ENCODE data around the gene DNAJC1.

- TF ChIP-seq ZBTB17 (tag by site-specific recombination; IDR thresholded peaks at IDR 0.05) (no peak), CTCF (tag by site-specific recombination; IDR thresholded peaks at IDR 0.05) (no peak), ZNF423 (tag by site-specific recombination; IDR thresholded peaks at IDR 0.05) (no peak), ZNF350 (tag by site-specific recombination; IDR thresholded peaks at IDR 0.05) (no peak), ZNF830 (tag by site-specific recombination; IDR thresholded peaks at IDR 0.05; ENCODE audit: low read depth) (no peak), ZBTB7A (tag by site-specific recombination; IDR thresholded peaks at IDR 0.05; ENCODE audit: low read depth) (no peak), ZNF274 (IDR thresholded peaks at IDR 0.05; ENCODE audit: low read length) (no peak), ZNF274 (tag by site-specific recombination; IDR thresholded peaks at IDR 0.05; ENCODE audit: borderline replicate concordance) (no peak), ZNF121 (tag by site-specific recombination; IDR thresholded peaks at IDR 0.05) (no peak)
These were observed 49.4 kb downstream of the DNAJC1 start for GRCh38 chr10:21954132-21954531.
